IMR-90 (cell line): ENCODE measurements around the gene JAKMIP3. TPM values are rescaled to one million over a fixed set of nuclear protein-coding genes. Genes with fewer than 3 reads are reported as not detected.

ENCODE experiments used
- ATAC-seq: fragments of 200-7000 bp; cut with Tn5 transposase; 2 replicates; pipeline ENCODE4 v1.9.1; 2020; ENCODE audit warnings: low read depth, mild to moderate bottlenecking, moderate library complexity
- BruUV-seq: library from RNA; stranded (reverse); fragments of 400-500 nt; replicated peaks from 2 replicates; lab custom pipeline; 2021; lab: Mats Ljungman, UMichigan
- CTCF ChIA-PET: fragments of 300-600 bp; formaldehyde crosslinking; extraction: SDS; loops from one replicate; lab custom pipeline; 2021; ENCODE audit warnings: antibody characterized with exemption; lab: Yijun Ruan, JAX
- POLR2A ChIA-PET: fragments of 300-600 bp; sonication (Branson Sonifier 250); formaldehyde crosslinking; loops from one replicate; lab custom pipeline; 2022; ENCODE audit warnings: antibody characterized with exemption; ENCODE audit not compliant: unreplicated experiment; lab: Charles Lee
- DNase-seq: peaks from one replicate; pipeline ENCODE4 v3.0.0; 2013
- H2AFZ ChIP-seq: replicated peaks from 2 replicates; pipeline ENCODE3; 2013; ENCODE audit warnings: low read length, mild to moderate bottlenecking; ENCODE audit not compliant: poor library complexity
- H2AK5ac ChIP-seq: 2 replicates; pipeline ENCODE4 v1.6.1; 2013; ENCODE audit warnings: low read depth, low read length, inconsistent platforms
- H2AK9ac ChIP-seq: replicated peaks from 2 replicates; pipeline ENCODE3; 2013; ENCODE audit warnings: mild to moderate bottlenecking, low read depth, low read length, moderate library complexity; ENCODE audit not compliant: poor library complexity
- H2BK120ac ChIP-seq: 2 replicates; pipeline ENCODE4 v1.6.1; 2013; ENCODE audit warnings: low read depth, low read length, inconsistent platforms
- H2BK15ac ChIP-seq: 3 replicates; pipeline ENCODE4 v1.6.1; 2013; ENCODE audit warnings: low read depth, low read length, inconsistent platforms
- H2BK20ac ChIP-seq: 2 replicates; pipeline ENCODE4 v1.6.1; 2013; ENCODE audit warnings: low read depth, mild to moderate bottlenecking, inconsistent platforms, low read length, moderate library complexity
- H2BK5ac ChIP-seq: 2 replicates; pipeline ENCODE4 v1.6.1; 2013; ENCODE audit warnings: mild to moderate bottlenecking, low read depth, low read length, inconsistent platforms; ENCODE audit not compliant: poor library complexity, severe bottlenecking
- H3K14ac ChIP-seq: replicated peaks from 2 replicates; pipeline ENCODE4 v1.6.1; 2013; ENCODE audit warnings: low read depth, low read length, inconsistent platforms
- H3K18ac ChIP-seq: 2 replicates; pipeline ENCODE4 v1.6.1; 2013; ENCODE audit warnings: low read depth, low read length, control low read depth
- H3K23ac ChIP-seq: 2 replicates; pipeline ENCODE4 v1.6.1; 2013; ENCODE audit warnings: low read depth, low read length, inconsistent platforms
- H3K27ac ChIP-seq: 2 replicates; pipeline ENCODE4 v1.5.1; 2013; ENCODE audit warnings: mild to moderate bottlenecking, control low read depth, low read length; ENCODE audit not compliant: insufficient read depth
- H3K27me3 ChIP-seq: 2 replicates; pipeline ENCODE4 v1.6.1; 2013; ENCODE audit warnings: low read length; ENCODE audit not compliant: control insufficient read depth, insufficient read depth
- H3K36me3 ChIP-seq: 2 replicates; pipeline ENCODE4 v1.6.1; 2013; ENCODE audit warnings: low read length, mixed read lengths; ENCODE audit not compliant: control insufficient read depth, insufficient read depth
- H3K4ac ChIP-seq: 2 replicates; pipeline ENCODE4 v1.6.1; 2013; ENCODE audit warnings: low read depth, low read length, inconsistent platforms
- H3K4me1 ChIP-seq: 2 replicates; pipeline ENCODE4 v1.6.1; 2013; ENCODE audit warnings: low read length, mixed read lengths; ENCODE audit not compliant: control insufficient read depth, insufficient read depth
- H3K4me2 ChIP-seq: 2 replicates; pipeline ENCODE4 v1.6.1; 2013; ENCODE audit warnings: low read depth, mild to moderate bottlenecking, control low read depth, low read length, moderate library complexity
- H3K4me3 ChIP-seq: 2 replicates; pipeline ENCODE4 v1.5.1; 2013; ENCODE audit warnings: low read depth, mild to moderate bottlenecking, control low read depth, low read length, moderate library complexity; ENCODE audit not compliant: insufficient read depth
- H3K56ac ChIP-seq: 2 replicates; pipeline ENCODE4 v1.6.1; 2013; ENCODE audit warnings: low read length, inconsistent platforms; ENCODE audit not compliant: insufficient read depth; ENCODE audit errors: extremely low read depth
- H3K79me1 ChIP-seq, 2 experiments: 2 replicates each; pipeline ENCODE4 v1.6.1; 2013; ENCODE audit warnings: low read length in 2 of 2, inconsistent platforms in 1 of 2, low read depth in 1 of 2
- H3K9ac ChIP-seq: 2 replicates; pipeline ENCODE4 v1.6.1; 2013; ENCODE audit warnings: low read depth, low read length, control low read depth
- H3K9me1 ChIP-seq: 2 replicates; pipeline ENCODE4 v1.6.1; 2013; ENCODE audit warnings: low read length, inconsistent platforms; ENCODE audit not compliant: insufficient read depth
- H3K9me3 ChIP-seq: 2 replicates; pipeline ENCODE4 v1.6.1; 2013; ENCODE audit warnings: low read length; ENCODE audit not compliant: control insufficient read depth, insufficient read depth
- H4K20me1 ChIP-seq: 2 replicates; pipeline ENCODE4 v1.6.1; 2013; ENCODE audit warnings: low read length, inconsistent platforms; ENCODE audit not compliant: insufficient read depth
- H4K5ac ChIP-seq: 2 replicates; pipeline ENCODE4 v1.6.1; 2013; ENCODE audit warnings: mild to moderate bottlenecking, low read depth, low read length, control low read depth
- H4K8ac ChIP-seq, 2 experiments: 2 replicates each; pipeline ENCODE4 v1.6.1; 2013; ENCODE audit warnings: low read depth in 2 of 2, low read length in 2 of 2, control low read depth in 1 of 2, inconsistent platforms in 1 of 2
- H4K91ac ChIP-seq: 2 replicates; pipeline ENCODE4 v1.6.1; 2013; ENCODE audit warnings: low read depth, low read length, inconsistent platforms; ENCODE audit not compliant: insufficient read depth
- RFX5 ChIP-seq: IDR thresholded peaks from 2 replicates; pipeline ENCODE4 v1.8.0; 2012; ENCODE audit warnings: low read depth, mild to moderate bottlenecking, low read length, moderate library complexity
- WGBS, 2 experiments: methylation state at CpG; one replicate each; pipeline versions ENCODE4 v1.1.5 to v1.1.7; 2013; ENCODE audit warnings: missing lambda C conversion rate in 2 of 2; ENCODE audit not compliant: insufficient read length in 1 of 2; ENCODE audit errors: extremely low coverage in 2 of 2; 5-methylcytosine and 5-hydroxymethylcytosine counted together
- dilution Hi-C: fragments of 300-500 bp; cut with HindIII; formaldehyde crosslinking; loops from one replicate; pipeline ENCODE4 v1.14.3; 2018; ENCODE audit warnings: low sequenced_read_pairs; ENCODE audit not compliant: unreplicated experiment
- in situ Hi-C: fragments of 300-500 bp; cut with MboI; formaldehyde crosslinking; loops from 3 replicates; pipeline ENCODE4 v1.14.3; 2019; ENCODE audit warnings: low sequenced_read_pairs, inconsistent platforms, mixed read lengths
- intact Hi-C: fragments of 100-400 bp; cut with micrococcal nuclease; formaldehyde crosslinking; loops from 2 replicates; pipeline ENCODE4 v1.10.0; 2022
- polyA plus RNA-seq, 3 experiments: library from polyadenylated mRNA; depleted of rRNA; stranded (reverse); fragments of >200 nt; gene quantifications; 2 replicates each; pipeline ENCODE4 v1.2.3, GENCODE V29; 2012; ENCODE audit warnings: low replicate concordance in 1 of 3
- total RNA-seq: library from RNA; depleted of rRNA; stranded (reverse); fragments of >200 nt; gene quantifications from 2 replicates; pipeline ENCODE4 v1.2.3, GENCODE V29; 2012

JAKMIP3 gene
- total and polyA plus RNA-seq, 2 of the 4 experiments (the other 2 are of a cell fraction) = under 0.01 to 0.22 TPM

- no peak for DNase-seq
- dilution Hi-C loops (no loop called here), in situ Hi-C loops (no loop called here), intact Hi-C loops (no loop called here)
- Histone ChIP-seq H2BK5ac (no peak overlapping the region), H3K14ac (no peak overlapping the region), H2BK20ac (no peak overlapping the region), H3K9ac (no peak overlapping the region), H3K4ac (no peak overlapping the region), H3K4me2 (no peak overlapping the region), H2BK15ac (no peak overlapping the region), H3K36me3 (no peaks in the 10 kb centered on the region), H3K4me1 (no peaks in the 10 kb centered on the region), H4K91ac (no peak overlapping the region), H3K56ac (no peak overlapping the region), H2AFZ (no peak overlapping the region), H3K9me3 (no peaks in the 10 kb centered on the region), H2BK120ac (no peak overlapping the region), H3K27ac (no peak overlapping the region), H3K27me3 (peaks cover 1% of the 10 kb centered on the region; the same call in 1 of the 2 replicates), H3K4me3 (no peak overlapping the region), H3K9me1 (no peaks in the 10 kb centered on the region), H3K23ac (no peak overlapping the region), H4K20me1 (no peaks in the 10 kb centered on the region), H3K79me1 (no peaks in the 10 kb centered on the region), H4K5ac (no peak overlapping the region), H4K8ac (no peak overlapping the region), H2AK5ac (no peak overlapping the region), H3K18ac (no peak overlapping the region), H2AK9ac (no peak overlapping the region)
- ATAC-seq = no peak
- BruUV-seq = no TSS peak
- WGBS, 2 experiments = 67% methylated on average over 2 of the region's 13 CpGs; no CpG with 5 or more reads in 1 of the 2 experiments
- CTCF ChIA-PET = no interaction called here
- TF ChIP-seq RFX5 = no peak
- POLR2A ChIA-PET = no interaction called here
Observed at GRCh38 chr10:132104062-132104461, 38.3 kb downstream of the JAKMIP3 start.
